NCI-H446 (cell line): Measurements from ENCODE around the gene DKK3.

Experiments used
- DNase-seq, 2 experiments: peaks; one replicate each; lab custom pipeline; 2025; lab: John Stamatoyannopoulos, UW

Gene DKK3

DNA sequence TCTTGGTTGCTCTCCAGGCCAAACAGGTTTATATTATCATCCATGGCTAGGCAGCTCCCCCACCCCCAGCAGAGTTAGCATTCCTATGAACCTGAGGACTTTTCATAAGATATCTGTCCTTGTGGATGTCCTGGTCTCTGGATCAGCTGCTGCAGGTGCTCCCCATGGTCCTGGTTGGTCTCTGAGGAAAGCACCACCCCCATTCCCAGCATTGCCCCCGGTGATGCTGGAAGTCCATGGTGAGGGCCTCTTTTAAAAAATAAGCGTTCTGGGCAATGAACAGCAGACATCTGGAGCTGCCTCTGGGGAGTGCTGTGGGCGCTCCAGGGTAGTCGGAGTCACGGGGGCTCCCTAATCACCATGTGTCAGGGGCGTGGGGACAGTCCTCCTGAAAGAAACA, 26.6 kb downstream of the DKK3 start:
- DNase-seq, result no peak

DNA sequence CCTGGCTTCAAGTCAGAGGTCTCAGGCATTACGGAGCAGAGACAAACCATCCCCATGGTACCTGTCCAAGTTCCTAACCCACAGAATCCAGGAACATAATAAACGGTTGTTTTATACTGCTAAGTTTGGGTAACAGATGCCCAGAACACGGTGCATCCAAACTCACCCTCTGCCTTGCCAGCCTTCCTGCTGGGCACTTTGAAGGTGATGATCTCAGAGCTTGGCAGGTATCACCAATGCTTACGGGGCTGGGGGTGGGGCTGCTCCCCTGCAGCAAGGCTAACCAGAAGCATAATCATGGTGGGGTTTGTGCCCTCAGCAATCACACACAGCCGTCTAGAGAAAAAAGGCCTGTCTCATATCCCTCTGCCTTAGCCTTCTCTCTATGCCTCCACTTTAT, 27.1 kb downstream of the DKK3 start:
- DNase-seq, result peak; percentile 21 to 68

DNA sequence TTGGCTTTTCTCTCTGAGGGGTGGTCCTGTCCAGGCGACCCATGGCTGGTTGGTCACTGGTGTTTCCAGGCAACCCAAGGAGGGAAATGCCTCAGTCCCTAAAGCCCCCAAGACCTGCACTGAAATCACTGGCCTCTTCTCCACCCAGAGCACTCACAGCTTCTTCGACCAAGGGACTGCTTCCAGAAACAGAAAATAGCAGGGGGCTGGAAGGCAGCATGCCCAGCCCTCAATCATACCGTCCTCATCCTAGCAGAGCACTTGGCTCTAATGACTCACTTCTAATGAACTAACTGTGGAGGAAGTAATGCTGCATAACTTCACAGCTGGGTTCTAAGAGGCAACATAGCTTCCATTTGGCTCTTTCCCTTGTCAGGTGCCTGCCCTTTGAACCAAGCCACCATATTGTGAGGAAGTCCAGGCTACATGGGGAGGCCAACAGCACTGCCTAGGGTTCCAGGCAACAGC, 27.6 kb downstream of the DKK3 start:
- DNase-seq, result peak; percentile 26 to 67

DNA sequence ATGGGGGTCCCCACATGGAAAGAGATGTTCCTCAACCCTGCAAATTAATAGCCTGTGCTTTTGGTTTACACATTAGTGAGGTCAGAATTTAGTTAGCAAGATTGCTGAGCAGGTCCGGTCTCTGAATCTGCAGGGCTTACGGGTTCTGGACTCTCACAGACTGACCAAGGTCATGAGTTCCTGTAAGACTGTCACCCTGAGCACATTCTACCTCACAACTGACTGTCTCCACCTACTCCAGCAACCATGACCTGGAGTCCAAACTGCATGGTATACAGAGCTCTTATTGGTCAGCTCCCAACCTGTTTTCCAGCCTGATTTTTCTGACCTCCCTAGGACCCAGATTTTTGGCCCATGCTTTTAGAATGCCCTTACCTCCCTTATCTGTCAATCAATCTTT, 28.2 kb downstream of the DKK3 start:
- DNase-seq, result no peak

DNA sequence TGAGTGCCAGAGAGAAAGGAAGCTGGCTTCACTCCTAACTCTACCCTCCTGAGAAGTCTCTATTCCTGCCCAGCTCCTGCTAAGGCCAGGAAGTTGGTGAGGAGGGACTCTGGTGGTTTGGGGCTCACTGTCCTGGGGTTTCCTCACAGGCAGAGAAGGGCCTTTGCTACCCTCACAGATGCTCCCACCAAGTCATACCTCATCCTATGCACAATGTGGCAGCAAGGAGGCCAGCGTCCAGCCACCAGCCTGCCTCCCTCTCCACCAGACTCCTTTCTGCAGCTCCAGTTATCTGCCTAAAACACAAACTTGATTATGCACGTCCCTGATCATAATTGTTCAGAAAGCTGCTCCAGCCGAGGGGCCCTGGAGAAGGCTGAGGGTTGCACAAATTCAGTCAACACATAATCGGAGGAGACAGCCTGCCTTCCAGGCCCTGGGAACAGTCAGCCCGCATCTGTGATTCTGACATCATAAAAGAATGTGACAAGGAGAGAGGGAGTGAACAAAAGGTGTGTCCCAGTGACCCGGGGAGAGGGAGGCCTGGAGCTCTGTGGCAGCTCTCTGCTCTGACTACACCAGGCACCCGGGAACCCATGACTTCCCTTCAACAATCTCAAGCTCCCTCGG, 28.8 kb downstream of the DKK3 start:
- peak in 1 of 2 experiments; percentile 34 for DNase-seq

DNA sequence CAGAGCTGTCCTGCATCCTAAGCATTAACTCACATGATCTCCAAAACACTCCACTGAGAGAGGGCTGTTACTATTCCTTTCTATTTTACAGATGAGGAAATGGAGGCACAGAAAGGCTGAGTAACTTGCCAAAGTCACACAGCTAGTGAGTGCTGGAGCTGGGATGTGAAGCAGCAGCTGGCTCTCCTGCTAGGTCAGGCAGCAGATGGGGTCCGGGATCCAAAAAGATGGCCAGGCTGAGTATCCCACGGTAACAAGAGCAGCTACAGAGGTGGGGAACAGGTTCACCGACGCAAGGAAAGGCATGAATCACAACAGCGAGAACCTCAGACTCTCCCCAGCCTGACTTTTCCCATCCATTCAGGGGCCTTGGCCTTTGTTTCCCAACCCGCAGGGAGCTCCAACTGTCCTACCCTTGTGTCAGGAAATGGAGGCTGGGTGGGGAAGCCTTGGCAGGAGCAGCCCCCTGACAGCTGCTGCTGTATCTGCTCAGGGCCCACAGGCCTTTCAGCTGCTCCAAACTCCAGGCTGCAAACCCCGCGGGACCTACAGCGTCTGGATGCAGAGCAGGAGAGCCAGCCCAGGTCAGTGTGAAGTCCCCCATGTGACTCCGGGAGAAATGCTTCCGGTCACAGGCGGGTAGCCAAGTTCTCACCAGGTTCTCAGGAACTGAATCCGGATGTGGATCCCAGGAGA, 29.5 kb downstream of the DKK3 start:
- peak; percentile 86 to 94 for DNase-seq

DNA sequence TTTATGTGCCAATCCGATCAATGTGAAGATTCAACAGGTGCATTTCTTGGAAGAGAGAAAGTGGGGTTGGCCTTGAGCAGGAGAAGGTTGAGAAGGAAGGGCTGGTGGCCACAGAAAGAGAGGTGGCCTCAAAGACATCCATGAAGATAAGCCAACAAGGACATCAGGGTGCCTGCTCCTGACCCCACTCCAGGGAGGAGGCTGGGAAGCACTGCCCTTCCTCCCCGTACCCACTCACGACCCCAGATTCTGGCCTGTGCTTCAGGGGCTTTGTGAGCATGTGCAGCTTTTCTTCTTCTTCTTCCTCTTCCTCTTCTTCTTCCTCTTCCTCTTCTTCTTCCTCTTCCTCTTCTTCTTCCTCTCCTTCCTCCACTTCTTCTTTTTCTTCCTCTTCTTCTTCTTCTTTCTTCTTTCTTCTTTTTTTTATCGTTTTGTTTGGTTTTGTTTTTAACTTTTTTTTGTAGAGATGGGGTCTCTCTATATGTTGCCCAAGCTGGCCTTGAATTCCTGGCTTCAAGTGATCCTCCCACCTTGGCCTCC, 30.3 kb downstream of the DKK3 start:
- DNase-seq, result no peak

DNA sequence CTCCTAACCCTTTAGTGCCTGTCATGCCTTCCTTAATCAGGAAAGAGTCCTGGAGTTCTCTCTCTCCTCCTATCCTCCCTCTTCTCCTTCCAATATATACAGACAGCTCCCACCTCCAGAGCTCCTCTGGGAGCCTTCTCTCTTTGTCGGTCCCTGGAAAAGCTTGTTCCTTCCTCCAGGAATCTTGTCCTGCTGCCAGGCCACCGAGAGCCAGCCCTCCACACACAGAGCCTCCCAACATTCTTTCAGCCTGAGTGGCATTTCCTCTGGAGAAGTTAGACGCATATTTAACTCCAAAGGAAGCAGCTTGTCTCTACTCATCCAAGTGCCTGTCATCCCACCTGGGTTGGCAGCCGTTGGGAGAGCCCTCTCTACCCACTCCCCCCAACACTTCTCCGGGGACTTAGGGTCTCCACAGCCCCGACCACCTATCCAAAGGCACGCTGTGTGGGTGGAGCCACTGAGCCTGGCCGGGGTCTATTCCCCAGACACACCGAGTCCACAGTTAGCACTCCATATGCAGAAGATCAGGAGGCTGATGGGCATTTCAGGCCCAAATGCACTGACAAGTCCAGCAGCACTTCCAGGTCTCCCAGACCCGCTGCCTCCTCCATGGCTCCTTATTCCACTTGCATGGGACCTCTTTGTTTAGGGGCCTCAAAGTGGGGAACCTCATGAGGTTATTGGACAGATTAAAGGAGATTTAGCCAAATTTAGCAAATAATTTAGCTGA, 31.1 kb downstream of the DKK3 start:
- DNase-seq, result peak; percentile 46 to 77

DNA sequence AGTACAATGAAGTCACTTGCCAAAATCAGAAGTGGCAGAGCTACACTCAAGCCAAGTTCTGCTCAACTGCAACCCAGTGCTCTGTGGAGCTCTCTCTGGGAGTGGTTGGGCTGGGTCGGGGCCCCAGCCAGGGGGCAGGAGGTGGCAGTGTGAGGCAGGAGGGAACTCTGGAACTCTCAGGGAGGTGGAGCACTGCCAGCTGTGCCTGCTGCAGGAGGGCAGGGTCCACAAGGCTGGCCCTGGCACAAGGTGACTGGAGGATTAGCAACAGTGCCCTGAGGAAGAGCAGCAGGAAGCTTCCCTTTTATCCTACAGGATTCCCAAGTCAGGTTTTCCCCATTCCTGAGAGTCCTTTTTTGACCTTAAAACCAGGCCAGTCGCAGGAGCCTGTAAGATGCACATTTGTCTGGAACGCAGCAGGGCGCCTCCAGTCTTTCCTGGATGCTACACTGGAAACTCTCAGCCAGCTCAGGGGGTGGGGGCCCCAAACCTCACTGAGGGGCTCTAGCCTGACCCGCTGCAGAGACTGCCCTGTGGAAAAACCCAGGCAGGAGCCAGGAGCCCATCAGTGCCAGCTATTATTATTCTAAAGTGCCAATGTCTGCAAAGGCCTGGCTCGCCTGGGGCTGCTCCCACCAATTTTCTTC, 31.8 kb downstream of the DKK3 start:
- DNase-seq, result peak in 1 of 2 experiments; percentile 58

DNA sequence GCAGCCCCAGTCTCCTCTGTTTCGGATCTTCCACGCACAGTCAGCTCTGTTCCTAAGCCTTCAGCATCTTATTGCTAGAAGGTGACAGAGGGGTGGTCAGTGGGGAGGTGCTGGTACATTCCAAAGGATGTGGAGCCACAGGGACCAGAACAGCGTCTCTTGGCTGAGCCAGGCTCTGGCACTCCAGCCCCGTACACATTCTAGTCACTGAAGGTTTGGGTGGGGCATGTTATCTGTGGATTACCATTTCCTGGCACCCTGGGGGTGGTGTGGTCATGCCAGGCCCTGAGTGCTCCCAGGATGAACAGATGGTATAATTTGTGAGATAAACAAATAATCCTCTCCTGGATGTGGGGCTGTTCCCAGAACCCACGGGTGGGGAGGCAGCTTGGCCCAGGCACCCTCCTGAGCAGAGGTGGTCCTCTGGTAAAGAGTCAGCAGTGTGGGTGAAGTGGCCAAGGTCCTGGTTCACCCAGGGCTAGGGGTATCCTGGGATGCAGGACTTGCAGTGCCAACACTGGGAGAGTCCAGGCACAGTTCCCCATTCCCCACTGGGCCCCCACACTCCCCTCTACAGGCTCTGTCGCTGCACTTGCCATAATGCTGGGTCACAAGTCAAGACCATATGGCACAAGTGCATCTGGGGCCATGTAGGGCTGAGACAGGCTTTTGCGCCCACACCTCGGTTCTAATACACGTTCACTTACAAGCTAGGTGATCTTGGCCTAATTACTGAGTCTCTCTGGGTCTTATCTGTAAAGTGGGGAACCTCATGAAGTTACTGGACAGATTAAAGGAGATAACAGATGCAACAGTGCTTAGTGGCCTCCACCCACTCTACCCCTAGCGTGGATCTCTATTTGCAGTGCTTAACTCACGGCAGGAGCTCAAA, 33.0 kb downstream of the DKK3 start:
- peak; percentile 48 to 75 for DNase-seq

DNA sequence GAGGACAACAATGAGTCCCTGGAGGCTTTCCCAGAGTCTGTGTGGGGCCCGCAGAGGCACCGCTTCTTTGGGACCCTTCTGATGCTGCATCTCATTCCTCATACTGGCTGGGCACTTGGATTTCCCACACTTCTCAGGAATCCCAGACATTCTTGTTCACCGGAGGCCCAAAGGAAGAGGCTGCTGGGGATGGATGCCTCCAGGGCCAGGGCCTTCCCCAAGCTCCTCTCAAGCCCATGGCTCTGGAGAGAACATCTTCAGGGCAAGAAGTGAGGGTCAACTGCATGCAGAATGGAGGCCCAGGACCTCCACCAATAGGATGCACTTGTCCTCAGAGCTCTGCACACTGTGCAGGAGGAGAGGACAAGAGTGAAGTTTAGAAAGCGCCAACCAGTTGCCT, 34.6 kb downstream of the DKK3 start:
- no peak for DNase-seq

DNA sequence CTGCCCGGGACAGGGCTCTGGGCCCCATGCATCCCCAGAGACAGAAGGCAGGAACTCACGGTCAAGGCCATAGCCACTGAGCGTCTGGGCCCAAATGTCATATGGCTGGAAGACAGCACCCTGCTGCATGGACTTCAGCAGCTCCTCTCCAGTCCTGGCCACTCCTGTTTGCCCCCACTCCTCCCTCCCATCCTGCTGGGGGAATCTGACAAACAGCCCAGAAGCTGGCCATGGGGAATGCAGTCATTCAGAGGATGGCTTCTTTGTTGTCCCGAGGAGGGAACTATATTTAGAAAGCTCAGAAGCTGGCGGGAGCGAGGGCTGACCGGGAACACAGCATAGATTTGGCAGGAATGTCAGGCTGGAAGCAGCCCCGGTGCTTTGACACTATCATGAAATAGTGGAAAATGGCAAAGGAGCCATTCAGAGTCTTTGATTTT, 35.0 kb downstream of the DKK3 start:
- peak in 1 of 2 experiments; percentile 77 for DNase-seq

DNA sequence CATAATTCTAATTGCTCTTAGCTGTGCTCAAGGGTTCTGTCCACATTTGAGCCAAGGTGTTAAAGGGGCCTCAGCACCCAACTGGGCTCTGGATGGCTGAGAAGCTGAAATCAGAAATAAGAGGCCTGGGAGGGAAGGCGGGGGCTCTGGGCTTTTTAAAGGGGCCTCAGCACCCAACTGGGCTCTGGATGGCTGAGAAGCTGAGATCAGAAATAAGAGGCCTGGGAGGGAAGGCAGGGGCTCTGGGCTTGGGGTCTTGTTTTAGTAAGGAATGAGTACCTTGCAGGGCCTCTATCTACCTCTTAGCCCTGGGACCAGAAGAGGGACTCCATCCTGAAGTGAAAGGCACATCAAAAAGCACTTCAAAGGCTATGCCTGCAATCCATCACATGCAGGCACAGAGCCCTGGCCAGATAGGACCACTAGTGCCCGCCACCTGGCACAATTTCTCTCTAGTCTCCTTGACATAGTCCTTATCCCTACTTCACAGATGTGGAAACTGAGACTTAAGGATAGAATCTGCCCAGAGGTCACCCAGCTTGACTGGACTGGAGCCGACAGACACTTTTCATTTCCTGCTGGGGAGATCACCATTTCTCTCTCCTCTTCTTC, 35.6 kb downstream of the DKK3 start:
- no peak for DNase-seq

DNA sequence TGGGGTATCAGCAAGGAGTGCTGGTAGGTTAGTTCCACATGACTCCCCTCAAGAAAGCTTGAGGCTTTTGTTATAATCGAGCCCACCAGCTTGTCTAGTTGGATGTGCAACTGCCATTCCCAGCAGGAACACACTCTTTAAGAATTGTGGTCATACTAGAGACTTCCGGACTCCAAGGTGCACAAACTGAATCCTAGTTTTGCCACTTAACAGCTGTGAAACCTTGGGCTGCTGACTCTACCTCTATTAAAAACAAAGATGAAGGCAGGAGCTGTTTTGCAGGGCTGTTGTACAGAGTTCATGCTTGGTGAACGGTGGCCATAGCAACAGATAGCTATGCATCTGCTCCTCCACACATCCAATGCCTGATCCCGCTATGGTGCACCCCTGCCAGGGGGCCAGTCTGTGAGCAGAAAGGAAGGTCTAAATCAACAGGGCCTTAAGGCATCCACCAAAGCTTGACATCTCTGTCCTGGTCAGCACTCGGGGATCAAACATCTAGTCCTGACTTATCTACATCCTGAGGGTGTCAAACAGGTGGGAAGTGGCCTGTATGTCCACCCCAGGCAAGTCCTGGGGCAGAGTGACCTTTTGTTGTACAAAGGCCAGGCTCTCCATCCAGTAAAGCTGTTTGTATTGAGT, 36.4 kb downstream of the DKK3 start:
- peak; percentile 38 to 59 for DNase-seq

DNA sequence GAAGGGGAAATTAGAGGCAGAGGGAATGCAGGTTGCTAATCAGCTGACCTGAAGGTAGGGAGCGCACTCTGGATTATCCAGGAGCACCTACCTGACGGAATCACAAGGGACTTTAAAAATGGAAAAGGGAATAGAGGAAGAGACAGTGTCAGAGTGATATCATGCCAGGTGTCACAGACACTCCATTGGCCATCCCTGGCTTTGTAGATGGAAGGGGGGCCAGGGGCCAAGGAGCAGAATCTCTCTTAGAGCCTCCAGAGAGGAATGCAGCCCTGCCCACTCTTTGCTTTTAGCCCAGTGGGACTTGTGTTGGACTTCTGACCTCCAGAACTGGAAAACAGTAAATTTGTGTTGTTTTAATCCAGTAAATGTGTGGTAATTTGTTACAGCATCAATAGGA, 37.9 kb downstream of the DKK3 start:
- no peak for DNase-seq

DNA sequence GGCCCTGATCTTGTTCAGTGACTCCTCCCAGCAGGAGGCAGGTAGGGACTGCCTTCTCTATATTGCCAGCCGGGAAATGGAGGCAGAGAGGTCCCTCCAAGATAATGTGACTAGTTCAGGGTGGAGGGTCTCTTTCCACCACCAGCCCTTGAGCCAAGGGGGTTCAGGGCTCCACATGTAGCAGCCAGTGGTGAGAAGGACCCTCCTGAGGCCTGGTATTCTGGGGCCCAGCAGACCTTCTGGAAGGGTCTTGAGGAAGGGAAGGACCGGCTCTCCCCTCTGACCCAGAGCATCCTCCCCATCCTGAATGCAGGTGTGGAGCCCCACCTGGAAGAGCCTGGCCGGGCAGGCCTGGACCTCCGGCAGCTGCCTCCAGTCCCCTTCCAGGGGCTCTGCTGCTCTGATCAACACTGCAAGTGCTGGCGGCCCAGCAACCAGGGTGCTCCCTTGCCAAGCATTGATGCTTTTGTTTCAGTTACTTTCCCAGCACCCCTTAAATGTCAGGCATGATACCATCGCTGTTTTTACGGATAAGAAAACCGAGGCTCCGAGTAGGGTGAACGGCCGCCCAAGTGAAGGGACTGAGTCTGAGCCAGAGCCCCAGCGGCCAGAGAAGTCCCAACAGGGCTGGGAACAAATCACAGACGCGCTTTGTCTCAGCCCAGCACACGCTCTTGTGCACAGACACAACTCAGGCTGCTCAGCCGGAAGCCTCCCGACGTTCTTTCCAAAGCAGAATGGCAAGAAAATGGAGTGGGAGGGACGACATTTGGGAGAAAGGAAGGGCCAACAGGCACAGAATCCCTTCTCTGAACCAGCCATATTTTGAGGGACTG, 38.8 kb downstream of the DKK3 start:
- no peak for DNase-seq

DNA sequence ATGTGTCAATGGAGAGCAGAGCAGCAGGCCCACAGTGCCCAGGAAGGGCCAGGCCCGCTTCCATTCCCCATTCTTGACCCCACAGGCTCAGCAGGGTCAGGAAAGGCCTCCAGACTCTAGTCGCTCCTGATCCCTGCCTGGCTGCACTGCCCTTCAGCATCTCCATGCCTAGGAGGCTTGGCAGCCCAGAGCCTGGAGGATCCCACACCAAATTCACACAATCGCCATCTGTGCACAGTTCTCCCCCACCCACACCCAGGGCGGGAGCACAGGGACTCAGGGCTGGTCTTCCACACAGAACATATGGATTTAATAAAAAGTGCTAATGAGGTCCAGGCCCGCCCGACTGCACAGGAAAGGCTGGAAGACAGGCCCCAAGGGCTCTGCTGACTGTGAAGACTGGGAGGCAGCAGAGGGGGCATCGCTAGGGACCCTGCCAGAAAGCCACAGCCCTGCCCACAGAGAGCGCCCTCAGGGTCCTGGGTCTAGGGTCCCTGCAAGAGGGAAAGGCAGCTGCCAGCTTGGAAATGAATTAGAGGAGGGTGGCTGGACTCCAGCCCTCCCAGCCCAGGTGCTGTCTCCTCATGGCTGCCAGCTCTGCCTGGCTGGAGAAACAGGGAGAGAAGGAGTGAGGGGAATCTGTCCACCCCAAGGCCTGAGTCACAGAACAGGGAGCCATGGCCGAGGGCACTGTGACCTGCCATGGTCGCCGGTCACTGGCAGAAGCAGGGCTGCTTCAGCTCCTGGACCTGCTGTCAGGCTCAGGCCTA, 39.7 kb downstream of the DKK3 start:
- DNase-seq, result peak; percentile 58 to 84
